NB4 (cell line): ENCODE measurements around the gene MME.

Source experiments
- CTCF ChIP-seq: IDR thresholded peaks from one replicate; pipeline ENCODE4 v1.5.1; 2012; ENCODE audit warnings: low read depth, low read length
- MAX ChIP-seq: IDR thresholded peaks from 2 replicates; pipeline ENCODE4 v1.6.1; 2011; ENCODE audit warnings: low read depth, low read length
- MYC ChIP-seq: IDR thresholded peaks from 2 replicates; pipeline ENCODE4 v1.6.1; 2011; ENCODE audit warnings: low read depth, low read length

- TF ChIP-seq MYC (no peak), CTCF (no peak), MAX (no peak)
These were observed 93.7 kb downstream of the MME start for GRCh38 chr3:155173771-155174170.
